Endothelial cell of umbilical vein (primary cell): Measurements from ENCODE around the gene ACVR1C.
A peak's percentile ranks its signal among the peaks of the same experiment; 100 is the strongest.

Source experiments
- CTCF ChIP-seq, 2 donors: IDR thresholded peaks; 1 replicate in 1 of 2; 2 replicates in 1 of 2; pipeline ENCODE4 v1.5.1; 2011; ENCODE audit warnings: low read length in 2 of 2, mild to moderate bottlenecking in 2 of 2, moderate library complexity in 2 of 2, control low read depth in 1 of 2, inconsistent platforms in 1 of 2, low read depth in 1 of 2; ENCODE audit not compliant: insufficient read depth in 1 of 2; ENCODE audit errors: extremely low read depth in 1 of 2
- EZH2 ChIP-seq: IDR thresholded peaks from 2 replicates; pipeline ENCODE4 v1.6.1; 2012; ENCODE audit warnings: borderline replicate concordance, low read depth, mild to moderate bottlenecking, moderate library complexity, low read length, inconsistent platforms; ENCODE audit not compliant: severe bottlenecking
- POLR2AphosphoS5 ChIP-seq: IDR thresholded peaks from 2 replicates; pipeline ENCODE4 v1.6.1; 2012; ENCODE audit warnings: low read depth, mild to moderate bottlenecking, control low read depth, low read length, moderate library complexity; ENCODE audit not compliant: insufficient read depth

- TF ChIP-seq POLR2AphosphoS5, result no peak
- TF ChIP-seq CTCF (IDR thresholded peaks at IDR 0.05; ENCODE audit: extremely low read depth in 1 of 2, insufficient read depth in 1 of 2, low read depth in 1 of 2, low read length in 2 of 2), result peak; percentile 53 to 63
- no peak for TF ChIP-seq EZH2
These were observed 130.9 kb downstream of the ACVR1C start for GRCh38 chr2:157497638-157498314.
